Jurkat, Clone E6-1 (cell line): ENCODE results near the gene KRTAP10-11.
"Not testable (repeated sequence)": the region's sequence is repeated elsewhere in the genome, so short reads cannot be mapped to it uniquely, and the experiment has no call there.

Source experiments
- DNase-seq: peaks from one replicate; pipeline ENCODE4 v3.0.0-alpha.2; 2011; ENCODE audit warnings: low read depth, low spot score
- H3K4me3 ChIP-seq: 2 replicates; pipeline ENCODE4 v1.5.1; 2011; ENCODE audit warnings: mild to moderate bottlenecking, low read length, control low read depth, moderate library complexity

KRTAP10-11 gene

DNA sequence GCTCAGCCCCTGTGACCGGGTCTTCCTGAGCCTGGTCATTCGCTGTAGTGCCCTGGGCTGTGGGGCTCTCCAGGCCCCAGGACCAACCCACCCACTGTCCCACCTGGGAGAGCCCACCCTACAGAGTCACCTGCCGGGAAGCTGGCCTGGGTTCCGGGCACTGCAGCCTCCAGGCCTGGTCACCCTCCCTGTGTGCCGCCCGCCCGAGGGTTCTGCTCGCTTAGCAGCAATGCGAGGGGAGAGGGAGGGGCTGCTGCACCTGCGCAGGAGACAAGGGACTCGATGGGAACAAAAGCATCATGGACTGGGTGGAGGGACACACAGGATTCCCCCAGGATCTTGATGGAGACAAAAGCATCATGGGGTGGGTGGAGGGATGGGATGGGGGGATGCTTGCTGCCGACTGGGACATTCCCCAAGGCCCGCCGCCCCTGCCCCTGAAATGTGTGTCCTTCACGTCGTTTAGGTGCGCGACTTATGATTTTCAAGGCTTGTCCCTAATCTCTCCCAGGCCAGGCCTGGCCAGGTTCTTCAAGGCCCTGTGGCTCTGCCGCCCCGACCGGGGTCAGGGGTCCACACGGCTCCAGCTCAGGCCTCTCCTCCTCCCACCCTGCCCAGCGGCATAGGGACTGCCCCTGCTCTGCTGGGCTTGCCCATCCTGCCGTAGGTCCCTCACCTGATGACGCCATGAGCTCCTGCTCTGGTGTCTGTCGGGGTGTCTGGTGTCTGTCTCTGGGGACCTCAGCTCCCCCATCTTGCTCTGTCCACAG is 32.6 kb upstream of the KRTAP10-11 start:
- no peak for DNase-seq
- no peak overlapping the region for H3K4me3 ChIP-seq

DNA sequence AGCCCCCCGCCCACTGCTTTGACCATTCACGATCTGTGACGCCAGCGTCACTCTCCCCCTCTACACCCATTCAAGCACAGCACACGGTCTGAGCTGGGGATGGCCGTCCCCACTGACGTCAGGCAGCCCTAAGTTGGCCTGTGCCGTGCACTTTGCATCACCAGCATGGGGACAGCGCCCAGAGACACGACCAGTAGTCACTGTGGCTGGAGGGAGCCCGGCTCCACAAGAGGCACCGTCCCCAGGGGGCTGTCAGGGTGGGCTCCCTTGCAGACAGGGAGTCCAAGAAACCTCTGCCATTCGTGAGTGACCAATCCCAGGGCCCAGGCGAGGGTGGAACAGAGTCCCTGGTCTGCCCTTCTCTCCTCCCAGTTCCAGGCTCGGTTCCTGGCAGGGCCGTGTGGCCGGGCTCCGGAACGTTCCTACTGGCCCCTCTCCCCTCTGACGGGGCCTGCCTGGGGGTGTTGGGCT is 32.0 kb upstream of the KRTAP10-11 start:
- H3K4me3 ChIP-seq, result no peak overlapping the region
- DNase-seq, result no peak

DNA sequence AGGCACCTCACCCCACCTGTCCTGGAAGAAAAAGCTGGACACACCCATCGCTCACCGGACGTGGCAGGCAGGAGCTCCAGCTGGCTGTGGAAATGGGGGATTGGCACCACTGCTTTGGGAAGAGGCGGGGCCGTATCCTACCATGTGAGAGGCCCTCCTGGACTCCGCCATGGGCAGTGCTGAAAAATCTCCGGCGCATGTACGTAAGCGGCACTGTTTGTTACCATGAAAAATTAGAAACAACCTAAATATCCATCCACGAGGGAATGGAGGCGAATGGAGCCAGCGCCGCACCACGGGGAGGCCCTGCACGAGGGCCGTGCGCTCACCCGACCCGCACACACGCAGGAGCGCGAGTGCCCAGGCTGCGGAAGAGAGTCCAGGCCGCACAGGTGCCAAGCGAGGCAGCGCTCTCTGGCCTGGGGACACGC is 31.2 kb upstream of the KRTAP10-11 start:
- H3K4me3 ChIP-seq, result no peak overlapping the region
- DNase-seq, result no peak

DNA sequence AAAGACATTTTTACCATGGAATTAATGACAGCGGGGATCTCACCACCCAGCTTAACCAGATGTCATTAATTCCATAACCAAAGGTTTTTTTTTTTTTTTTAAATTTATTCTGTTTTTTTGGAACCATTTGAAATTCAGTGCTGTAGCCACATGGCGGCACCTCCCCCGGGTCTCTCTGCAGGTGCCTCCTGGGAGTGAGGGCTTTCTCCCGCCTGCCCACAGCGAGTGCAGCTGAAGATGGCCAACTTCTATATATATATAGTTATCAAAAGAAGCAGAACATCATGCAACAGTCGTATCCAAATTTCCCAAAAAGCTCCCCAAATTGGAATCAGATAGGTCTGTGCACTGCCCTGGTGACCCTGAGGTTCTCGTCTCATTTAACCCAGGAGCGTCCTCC is 30.7 kb upstream of the KRTAP10-11 start:
- no peak for DNase-seq
- no peak overlapping the region for H3K4me3 ChIP-seq

DNA sequence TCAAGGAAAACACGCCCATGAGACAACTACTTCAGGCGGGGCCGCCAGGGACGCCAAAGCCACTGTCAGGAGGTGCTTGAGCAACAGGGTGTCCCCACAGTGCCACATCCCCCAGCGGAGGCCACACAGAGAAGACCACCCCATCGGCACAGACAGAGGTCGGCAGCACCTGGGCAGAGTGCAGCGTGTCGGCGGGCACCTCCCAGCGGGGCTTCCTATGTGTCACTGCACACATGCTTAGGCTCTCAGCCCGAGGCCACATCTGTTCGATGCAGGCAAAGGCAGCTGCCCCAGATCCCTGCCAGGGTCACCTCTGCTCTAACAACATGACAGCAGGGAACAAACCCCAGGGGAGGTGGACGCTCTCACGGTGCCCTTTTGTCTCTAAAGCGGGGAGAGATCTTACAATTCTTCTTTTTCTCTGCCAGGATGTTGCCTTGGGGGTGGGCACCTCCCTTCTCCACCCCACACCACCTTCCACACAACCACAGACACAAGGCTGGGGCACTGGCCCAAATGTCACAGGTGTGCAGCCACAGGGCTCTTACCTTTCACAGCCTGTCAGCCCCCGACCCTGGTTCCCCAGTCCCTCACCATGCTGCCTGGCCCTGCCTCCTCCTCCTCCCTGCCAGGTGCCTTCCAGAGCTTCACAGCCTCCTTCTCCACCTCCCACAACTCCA is 30.2 kb upstream of the KRTAP10-11 start:
- DNase-seq, result no peak
- H3K4me3 ChIP-seq, result no peak overlapping the region

DNA sequence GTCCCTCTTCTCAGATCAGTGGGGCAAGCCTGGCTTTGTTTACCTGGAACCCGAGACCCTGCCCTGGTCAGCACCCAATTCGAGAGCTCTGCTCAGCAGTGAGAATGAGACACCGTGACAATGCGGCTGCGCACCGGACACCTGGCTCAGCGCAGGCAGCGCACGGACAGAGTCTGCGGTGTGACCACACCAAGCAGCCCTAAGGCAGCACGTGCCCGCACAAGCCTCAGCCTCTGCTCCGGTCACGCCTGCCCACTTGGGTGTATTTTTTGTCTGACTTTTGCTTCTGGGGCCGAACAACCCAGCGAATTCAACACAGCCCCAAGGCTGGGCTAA is 29.7 kb upstream of the KRTAP10-11 start:
- no peak overlapping the region for H3K4me3 ChIP-seq
- DNase-seq, result no peak

DNA sequence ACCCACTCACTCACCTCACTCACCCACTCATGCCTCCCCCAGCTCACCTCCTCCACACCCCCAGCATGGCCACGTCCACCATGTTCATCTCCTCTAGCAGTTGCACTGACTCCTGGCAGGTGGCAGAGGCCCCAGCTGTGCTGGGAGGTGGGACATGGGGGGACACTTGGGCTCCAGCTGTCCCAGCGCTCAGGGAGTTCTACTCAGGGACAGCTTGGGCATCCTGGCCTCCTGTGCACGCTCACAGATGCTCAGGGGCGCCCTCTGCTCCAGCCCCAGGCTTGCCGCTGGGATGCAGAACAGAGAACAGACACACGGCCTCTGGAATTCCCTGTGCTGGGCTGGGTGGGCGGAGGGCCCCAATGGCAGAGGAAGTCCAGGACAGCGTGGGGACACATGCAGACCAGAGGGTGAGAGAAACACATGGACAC is 29.1 kb upstream of the KRTAP10-11 start:
- no peak overlapping the region for H3K4me3 ChIP-seq
- DNase-seq, result no peak

DNA sequence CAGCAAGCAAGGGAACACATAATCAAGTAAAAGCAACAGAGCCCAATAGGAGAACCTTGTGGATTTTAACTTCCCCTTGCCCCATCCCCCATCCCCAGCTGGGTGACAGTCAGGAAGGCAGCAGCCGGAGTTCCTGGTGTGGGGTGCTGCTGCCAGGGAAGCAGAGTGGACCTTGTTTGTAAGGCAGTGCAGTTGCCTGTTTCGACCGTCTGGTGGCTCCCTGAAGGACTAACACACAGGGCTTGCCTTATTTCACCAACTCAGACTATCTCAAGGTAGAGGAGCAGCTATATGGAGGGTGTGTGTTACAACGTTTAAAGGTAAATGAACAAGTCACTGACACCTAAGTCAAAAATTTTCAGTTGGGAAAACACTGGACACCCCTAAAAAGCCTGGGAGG is 27.7 kb upstream of the KRTAP10-11 start:
- H3K4me3 ChIP-seq, result no peak overlapping the region
- no peak for DNase-seq

DNA sequence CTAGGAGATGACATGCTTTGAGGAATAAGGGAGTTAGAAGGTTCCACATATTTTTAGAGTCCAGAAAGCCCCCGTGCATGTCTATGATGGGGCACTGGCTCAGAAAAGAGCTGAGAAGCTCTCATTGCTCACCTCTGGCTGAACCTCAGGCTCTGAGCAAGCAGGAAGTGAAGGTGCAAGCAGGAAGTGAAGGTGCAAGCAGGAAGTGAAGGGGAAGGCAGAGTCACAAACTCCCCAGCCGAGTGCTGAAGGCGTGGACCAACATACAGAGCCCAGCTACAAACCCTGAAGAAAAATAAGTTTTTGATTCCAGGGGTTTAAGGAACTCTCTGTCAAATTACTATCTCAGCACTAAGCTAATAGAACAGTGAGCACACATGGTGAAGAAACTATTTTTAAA is 27.3 kb upstream of the KRTAP10-11 start:
- H3K4me3 ChIP-seq, result no peak overlapping the region
- peak; percentile 25 for DNase-seq

DNA sequence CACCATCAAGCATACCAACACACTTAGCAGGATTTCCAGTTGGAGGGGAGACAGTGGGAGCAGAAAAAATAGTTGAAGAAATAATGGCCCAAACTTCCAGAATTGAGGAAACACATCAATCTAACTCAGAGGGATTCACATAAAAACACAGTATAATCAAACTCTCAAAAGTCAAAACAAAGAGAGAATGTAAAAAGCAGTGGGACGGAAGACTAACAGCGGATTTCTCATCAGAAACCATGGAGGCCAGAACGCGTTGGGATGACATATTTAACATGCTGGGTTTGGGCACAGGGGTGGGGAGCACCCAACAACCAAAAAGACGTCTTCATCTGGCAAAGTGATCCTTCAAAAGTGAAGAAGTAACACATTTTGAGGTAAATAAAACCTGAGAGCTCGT is 26.3 kb upstream of the KRTAP10-11 start:
- H3K4me3 ChIP-seq, result no peak overlapping the region
- DNase-seq, result no peak

DNA sequence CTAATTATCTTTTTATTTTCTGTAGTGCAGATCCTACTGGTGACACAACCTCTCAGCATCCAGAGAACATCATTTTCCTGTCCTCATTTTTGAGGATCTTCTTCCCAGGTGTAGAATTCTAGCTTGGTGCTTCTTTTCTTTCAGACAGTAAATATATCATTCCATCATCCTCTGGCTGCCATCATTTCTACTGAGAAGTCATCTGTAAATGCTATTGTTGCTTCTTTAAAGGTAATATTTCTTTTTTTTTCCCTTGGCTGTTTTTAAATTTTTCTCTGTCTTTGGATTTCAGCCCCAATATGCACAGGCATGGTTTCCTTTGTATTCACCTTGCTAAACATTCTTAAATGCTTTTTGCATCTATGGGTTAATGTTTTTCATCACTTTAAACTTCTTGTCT is 22.6 kb upstream of the KRTAP10-11 start:
- no peak overlapping the region for H3K4me3 ChIP-seq
- DNase-seq, result no peak

DNA sequence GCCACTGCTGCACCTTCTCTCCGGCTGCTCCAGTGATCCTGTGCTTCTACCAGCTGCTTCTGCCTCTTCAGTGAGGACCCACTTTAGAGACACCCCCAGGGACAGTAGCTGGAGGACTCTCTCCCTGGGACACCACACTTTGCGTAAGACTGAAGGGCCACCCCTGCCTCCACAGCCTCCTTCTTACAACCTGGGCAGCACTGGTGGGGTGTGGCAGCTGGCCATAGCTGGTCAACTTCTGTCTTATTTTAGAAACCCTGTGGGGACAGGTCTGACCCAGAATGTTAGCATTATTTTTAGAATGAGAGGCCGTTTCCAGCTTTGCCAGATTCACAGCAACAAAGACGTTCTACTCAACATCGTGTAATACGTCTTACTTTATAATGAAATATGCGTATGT is 20.5 kb upstream of the KRTAP10-11 start:
- DNase-seq, result no peak
- H3K4me3 ChIP-seq, result no peak overlapping the region

DNA sequence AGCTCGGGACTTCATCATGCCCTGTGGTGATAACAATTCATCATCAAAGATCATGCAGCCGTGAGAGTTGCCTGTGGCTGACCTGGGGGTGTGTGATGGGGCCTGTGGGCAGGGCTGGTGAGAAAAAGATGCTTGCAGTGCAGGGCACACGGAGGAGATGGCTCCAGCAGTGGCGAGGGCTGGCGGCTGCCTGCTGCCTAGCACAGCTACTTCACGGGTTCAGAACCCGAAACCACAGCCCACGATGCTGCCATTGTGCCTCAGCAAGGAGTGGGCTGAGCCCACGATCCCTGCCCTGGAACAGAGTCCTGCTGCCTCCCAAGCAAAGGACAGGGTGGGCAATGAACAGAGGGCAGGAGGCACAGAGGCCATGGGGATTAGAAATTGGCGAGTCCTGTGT is 20.0 kb upstream of the KRTAP10-11 start:
- H3K4me3 ChIP-seq, result no peak overlapping the region
- DNase-seq, result no peak

DNA sequence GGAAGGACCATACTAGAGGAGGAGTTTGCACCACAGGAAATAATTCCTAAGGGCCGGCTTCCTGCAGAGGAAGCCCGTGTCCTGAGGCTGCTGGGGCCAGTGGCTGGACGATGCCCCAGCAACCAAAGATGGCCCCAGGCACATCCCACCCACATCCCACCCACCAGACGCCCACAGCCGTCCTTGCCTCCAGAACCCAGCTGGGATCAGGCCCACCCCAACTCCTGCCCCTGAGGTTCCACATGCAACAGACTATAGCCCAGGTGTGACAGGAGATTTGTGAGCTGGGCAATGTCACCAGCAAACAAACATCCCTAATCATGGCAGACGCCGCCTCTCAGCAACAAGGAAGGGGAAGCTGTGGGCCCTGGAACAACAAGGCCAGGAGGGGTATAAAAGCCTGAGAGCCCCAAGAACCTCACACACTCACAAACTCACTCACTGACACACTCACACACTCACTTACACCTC is 19.5 kb upstream of the KRTAP10-11 start, which contains the start of gene KRTAP10-9:
Gene KRTAP10-9, plus strand, starts transcription at position 421 of the 471 bp plus-strand sequence. CDS start 79 bp downstream, outside the sequence.
- DNase-seq, result no peak
- no peak within 1 kb of the TSS for H3K4me3 ChIP-seq

DNA sequence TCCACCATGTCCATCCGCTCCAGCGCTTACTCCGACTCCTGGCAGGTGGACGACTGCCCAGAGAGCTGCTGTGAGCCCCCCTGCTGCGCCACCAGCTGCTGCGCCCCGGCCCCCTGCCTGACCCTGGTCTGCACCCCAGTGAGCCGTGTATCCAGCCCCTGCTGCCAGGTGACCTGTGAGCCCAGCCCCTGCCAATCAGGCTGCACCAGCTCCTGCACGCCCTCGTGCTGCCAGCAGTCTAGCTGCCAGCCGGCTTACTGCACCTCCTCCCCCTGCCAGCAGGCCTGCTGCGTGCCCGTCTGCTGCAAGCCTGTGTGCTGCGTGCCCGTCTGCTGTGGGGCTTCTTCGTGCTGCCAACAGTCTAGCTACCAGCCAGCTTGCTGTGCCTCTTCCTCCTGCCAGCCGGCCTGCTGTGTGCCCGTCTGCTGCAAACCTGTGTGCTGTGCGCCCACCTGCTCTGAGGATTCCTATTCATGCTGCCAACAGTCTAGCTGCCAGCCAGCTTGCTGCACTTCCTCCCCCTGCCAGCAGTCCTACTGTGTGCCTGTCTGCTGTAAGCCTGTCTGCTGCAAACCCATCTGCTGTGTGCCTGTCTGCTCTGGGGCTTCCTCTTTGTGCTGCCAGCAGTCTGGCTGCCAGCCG is 18.9 kb upstream of the KRTAP10-11 start:
- not testable (repeated sequence) for H3K4me3 ChIP-seq, DNase-seq

DNA sequence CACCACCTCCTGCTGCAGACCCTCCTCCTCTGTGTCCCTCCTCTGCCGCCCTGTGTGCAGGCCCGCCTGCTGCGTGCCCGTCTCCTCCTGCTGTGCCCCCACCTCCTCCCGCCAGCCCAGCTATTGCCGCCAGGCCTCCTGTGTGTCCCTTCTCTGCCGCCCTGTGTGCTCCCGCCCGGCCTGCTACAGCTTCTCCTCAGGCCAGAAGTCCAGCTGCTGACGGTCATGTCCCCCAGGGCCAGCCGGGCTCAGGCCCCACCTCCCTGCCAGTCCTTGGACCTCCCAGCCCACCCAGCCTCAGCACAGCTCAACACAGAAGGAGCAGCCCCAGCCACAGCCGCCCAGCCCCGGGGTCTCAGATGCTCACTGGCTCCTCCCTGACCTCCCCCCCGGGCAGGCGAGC is 18.4 kb upstream of the KRTAP10-11 start:
- H3K4me3 ChIP-seq, result not testable (repeated sequence)

DNA sequence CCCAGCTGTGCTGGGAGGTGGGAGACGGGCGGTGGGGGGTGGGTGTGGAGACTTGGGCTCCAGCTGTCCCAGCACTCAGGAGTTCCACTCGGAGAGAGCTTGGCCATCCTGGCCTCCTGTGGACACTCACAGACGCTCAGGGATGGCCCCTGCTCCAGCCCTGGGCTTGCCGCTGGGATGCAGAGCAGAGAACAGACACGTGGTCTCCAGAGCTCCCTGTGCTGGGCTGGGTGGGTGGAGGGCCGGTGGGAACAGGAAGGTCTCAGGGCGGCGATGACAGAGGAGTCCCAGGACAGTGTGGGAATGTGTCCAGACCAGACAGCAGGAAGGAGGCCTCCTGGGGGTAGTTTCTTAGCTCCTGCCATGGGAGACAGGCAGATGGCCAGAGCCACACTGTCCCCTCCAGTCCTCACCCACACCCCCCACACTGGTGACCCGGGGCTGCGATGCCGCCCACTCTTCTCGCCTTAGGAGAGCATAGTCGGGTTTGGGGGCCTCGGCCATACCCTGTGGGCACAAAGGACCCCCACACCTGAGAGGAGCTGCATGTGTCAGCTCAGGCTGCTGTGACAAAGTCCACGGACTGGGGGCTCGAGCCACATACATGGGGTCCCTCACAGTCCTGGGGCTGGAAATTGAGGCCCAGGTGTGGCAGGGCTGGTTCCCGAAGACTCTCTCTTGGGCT is 17.4 kb upstream of the KRTAP10-11 start:
- no peak for DNase-seq
- H3K4me3 ChIP-seq, result no peak overlapping the region

More for the DNA sequence above, 18.4 kb upstream of the KRTAP10-11 start:
- DNase-seq, result not testable (repeated sequence)

DNA sequence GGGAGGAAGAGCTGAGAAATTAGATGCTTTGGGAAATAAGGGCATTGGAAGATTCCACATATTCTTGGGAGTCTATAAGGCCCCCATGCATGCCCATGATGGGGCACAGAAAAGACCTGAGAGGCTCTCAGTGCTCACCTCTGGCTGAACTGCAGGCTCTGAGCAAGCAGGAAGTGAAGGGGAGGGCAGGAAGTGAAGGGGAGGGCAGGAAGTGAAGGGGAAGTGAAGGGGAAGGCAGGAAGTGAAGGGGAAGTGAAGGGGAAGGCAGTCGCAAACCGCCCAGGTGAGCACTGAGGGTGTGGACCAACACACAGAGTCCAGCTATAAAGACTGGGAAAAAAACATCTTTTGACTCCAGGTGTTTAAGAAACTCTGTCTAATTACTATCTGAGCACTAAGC is 15.8 kb upstream of the KRTAP10-11 start:
- DNase-seq, result no peak
- no peak overlapping the region for H3K4me3 ChIP-seq

DNA sequence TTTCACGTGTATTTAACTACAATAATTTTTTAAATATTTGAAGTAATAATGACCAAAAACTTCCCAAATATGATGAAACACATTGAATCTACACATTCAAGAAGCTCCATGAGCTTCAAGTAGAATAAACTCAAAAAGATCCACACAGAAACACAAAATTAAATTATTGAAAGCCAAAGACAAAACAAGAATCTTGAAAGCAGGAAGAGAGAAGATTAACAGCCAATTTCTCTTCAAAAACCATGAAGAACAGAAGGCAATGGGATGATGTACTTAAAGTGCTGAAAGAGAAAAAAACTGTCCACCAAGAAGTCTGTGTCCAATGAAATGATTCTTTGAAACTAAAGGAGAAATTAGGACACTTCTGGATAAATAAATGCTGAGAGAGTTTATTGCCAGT is 14.1 kb upstream of the KRTAP10-11 start:
- DNase-seq, result no peak

More for the DNA sequence above, 14.1 kb upstream of the KRTAP10-11 start:
- H3K4me3 ChIP-seq, result no peak overlapping the region
